ENCODE measurements around the gene PRPF18.

The PRPF18 gene

DNA sequence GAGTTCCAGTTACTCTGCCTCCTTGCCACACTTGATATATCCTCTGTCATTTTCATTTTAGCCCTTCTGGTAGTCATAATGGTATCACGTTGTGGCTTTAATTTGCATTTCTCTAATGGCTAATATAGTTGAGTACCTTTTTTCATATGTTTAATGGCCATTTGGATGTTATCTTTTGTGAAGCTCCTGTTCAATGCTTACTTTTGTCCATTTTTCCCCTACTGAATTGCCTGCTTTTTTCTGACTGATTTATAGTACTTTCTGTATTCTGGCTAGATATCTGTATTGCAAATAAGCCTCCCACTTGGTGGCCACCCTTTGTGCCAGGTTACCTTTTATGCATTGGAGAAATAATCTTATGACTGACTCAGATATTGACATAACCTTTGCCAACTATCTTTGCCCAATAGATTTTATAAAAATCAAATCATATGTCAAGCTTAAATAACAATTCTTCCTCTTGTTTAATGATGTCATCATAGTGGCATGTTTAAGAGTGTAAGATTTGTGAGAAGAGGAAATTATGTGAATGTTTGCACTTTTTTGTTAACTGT, 50.6 kb downstream of the PRPF18 start:
- CTCF ChIA-PET, result no interaction called here
- TF ChIP-seq FOXA1 (IDR thresholded peaks at IDR 0.05) (no peak), CTBP1 (IDR thresholded peaks at IDR 0.05; ENCODE audit: borderline replicate concordance) (no peak), ARNT (IDR thresholded peaks at IDR 0.05) (no peak), NFRKB (IDR thresholded peaks at IDR 0.05) (no peak), L3MBTL2 (conservative IDR thresholded peaks at IDR 0.05) (no peak), FOXK2 (IDR thresholded peaks at IDR 0.05) (no peak), ZNF384 (IDR thresholded peaks at IDR 0.05) (no peak), SP1 (IDR thresholded peaks at IDR 0.05) (no peak), FOXM1 (IDR thresholded peaks at IDR 0.05; ENCODE audit: borderline replicate concordance) (no peak), LEF1 (IDR thresholded peaks at IDR 0.05; ENCODE audit: borderline replicate concordance) (no peak), HDGF (IDR thresholded peaks at IDR 0.05; ENCODE audit: borderline replicate concordance) (no peak), PKNOX1 (IDR thresholded peaks at IDR 0.05) (no peak), TARDBP (IDR thresholded peaks at IDR 0.05) (no peak), SUZ12 (IDR thresholded peaks at IDR 0.05) (no peak), ELF4 (IDR thresholded peaks at IDR 0.05) (no peak), BHLHE40 (IDR thresholded peaks at IDR 0.05; ENCODE audit: borderline replicate concordance) (no peak)
- DNase-seq (ENCODE audit: extremely low spot score), result no peak
- POLR2A ChIA-PET, result no interaction called here

DNA sequence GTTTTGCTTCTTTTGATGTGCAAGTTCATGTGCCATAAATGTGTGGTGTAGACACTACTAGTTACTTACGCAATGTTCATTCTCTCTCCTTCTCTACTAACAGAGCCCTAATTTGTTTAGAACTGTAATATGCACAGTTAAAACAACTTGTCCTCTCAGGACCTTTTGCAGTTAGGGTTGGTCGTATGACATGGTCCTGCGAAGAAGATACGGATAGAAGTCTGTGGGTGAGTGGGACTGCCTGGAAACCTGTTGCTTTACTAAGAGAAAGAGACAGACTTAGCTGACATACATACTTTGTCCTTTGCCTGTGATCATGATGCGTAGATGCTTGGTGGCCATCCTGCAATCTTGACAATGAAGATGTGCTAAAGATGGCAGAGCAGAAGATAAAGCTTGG, 51.1 kb downstream of the PRPF18 start:
- POLR2A ChIA-PET, result no interaction called here
- no peak for DNase-seq (ENCODE audit: extremely low spot score)

DNA sequence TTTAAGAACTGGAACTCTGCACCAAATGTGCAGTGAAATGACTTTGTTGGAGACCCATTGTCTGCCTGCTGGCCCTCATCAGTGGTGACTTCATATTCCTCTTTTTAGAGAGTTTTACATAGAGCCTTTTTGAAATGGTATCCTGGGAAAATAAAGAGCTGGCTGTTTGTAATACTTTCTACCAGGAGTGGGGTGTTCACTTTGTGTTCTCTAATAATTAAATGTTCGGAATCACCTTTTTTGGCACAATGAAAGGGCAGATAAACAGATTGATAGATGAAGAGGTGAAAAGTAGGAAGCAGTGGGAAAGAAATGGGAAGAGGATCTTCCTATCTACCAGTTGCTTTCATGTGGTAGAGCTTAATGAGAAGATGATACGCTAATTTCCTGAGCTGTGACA, 55.5 kb downstream of the PRPF18 start:
- CTCF ChIA-PET, result no interaction called here
- TF ChIP-seq TARDBP (IDR thresholded peaks at IDR 0.05) (no peak), BHLHE40 (IDR thresholded peaks at IDR 0.05; ENCODE audit: borderline replicate concordance) (no peak), SUZ12 (IDR thresholded peaks at IDR 0.05) (no peak), PKNOX1 (IDR thresholded peaks at IDR 0.05) (no peak), SP1 (IDR thresholded peaks at IDR 0.05) (no peak), ZNF384 (IDR thresholded peaks at IDR 0.05) (no peak), HDGF (IDR thresholded peaks at IDR 0.05; ENCODE audit: borderline replicate concordance) (no peak), FOXK2 (IDR thresholded peaks at IDR 0.05) (no peak), FOXM1 (IDR thresholded peaks at IDR 0.05; ENCODE audit: borderline replicate concordance) (no peak), ELF4 (IDR thresholded peaks at IDR 0.05) (no peak), FOXA1 (IDR thresholded peaks at IDR 0.05) (no peak), LEF1 (IDR thresholded peaks at IDR 0.05; ENCODE audit: borderline replicate concordance) (no peak), ARNT (IDR thresholded peaks at IDR 0.05) (no peak), CTBP1 (IDR thresholded peaks at IDR 0.05; ENCODE audit: borderline replicate concordance) (no peak), L3MBTL2 (conservative IDR thresholded peaks at IDR 0.05) (no peak), NFRKB (IDR thresholded peaks at IDR 0.05) (no peak)
- POLR2A ChIA-PET, result no interaction called here
- no peak for DNase-seq (ENCODE audit: extremely low spot score)

More for the DNA sequence above, 51.1 kb downstream of the PRPF18 start:
- no peak for TF ChIP-seq PKNOX1 (IDR thresholded peaks at IDR 0.05)
- no peak for TF ChIP-seq ELF4 (IDR thresholded peaks at IDR 0.05)
- no peak for TF ChIP-seq FOXM1 (IDR thresholded peaks at IDR 0.05; ENCODE audit: borderline replicate concordance)
- no peak for TF ChIP-seq BHLHE40 (IDR thresholded peaks at IDR 0.05; ENCODE audit: borderline replicate concordance)
- TF ChIP-seq FOXA1 (IDR thresholded peaks at IDR 0.05), result no peak
- no peak for TF ChIP-seq HDGF (IDR thresholded peaks at IDR 0.05; ENCODE audit: borderline replicate concordance)
- TF ChIP-seq SP1 (IDR thresholded peaks at IDR 0.05), result no peak
- TF ChIP-seq FOXK2 (IDR thresholded peaks at IDR 0.05), result no peak
- no peak for TF ChIP-seq ZNF384 (IDR thresholded peaks at IDR 0.05)
- no peak for TF ChIP-seq L3MBTL2 (conservative IDR thresholded peaks at IDR 0.05)
- TF ChIP-seq ARNT (IDR thresholded peaks at IDR 0.05), result no peak
- no peak for TF ChIP-seq SUZ12 (IDR thresholded peaks at IDR 0.05)
- no peak for TF ChIP-seq CTBP1 (IDR thresholded peaks at IDR 0.05; ENCODE audit: borderline replicate concordance)
- no peak for TF ChIP-seq NFRKB (IDR thresholded peaks at IDR 0.05)
- TF ChIP-seq TARDBP (IDR thresholded peaks at IDR 0.05), result no peak
- TF ChIP-seq LEF1 (IDR thresholded peaks at IDR 0.05; ENCODE audit: borderline replicate concordance), result no peak
- CTCF ChIA-PET, result no interaction called here

GRCh38 chr10:13643016-13643415, 56.3 kb downstream of the PRPF18 start:
- CTCF ChIA-PET, result no interaction called here
- no peak for TF ChIP-seq SP1 (IDR thresholded peaks at IDR 0.05)
- TF ChIP-seq FOXA1 (IDR thresholded peaks at IDR 0.05), result no peak
- no peak for TF ChIP-seq HDGF (IDR thresholded peaks at IDR 0.05; ENCODE audit: borderline replicate concordance)
- no peak for TF ChIP-seq FOXM1 (IDR thresholded peaks at IDR 0.05; ENCODE audit: borderline replicate concordance)
- TF ChIP-seq NFRKB (IDR thresholded peaks at IDR 0.05), result no peak
- TF ChIP-seq CTBP1 (IDR thresholded peaks at IDR 0.05; ENCODE audit: borderline replicate concordance), result no peak
- no peak for TF ChIP-seq PKNOX1 (IDR thresholded peaks at IDR 0.05)
- no peak for TF ChIP-seq ZNF384 (IDR thresholded peaks at IDR 0.05)
- no peak for TF ChIP-seq SUZ12 (IDR thresholded peaks at IDR 0.05)
- no peak for TF ChIP-seq FOXK2 (IDR thresholded peaks at IDR 0.05)
- no peak for TF ChIP-seq BHLHE40 (IDR thresholded peaks at IDR 0.05; ENCODE audit: borderline replicate concordance)
- POLR2A ChIA-PET, result no interaction called here
- no peak for DNase-seq (ENCODE audit: extremely low spot score)

GRCh38 chr10:13644866-13645265, 58.1 kb downstream of the PRPF18 start:
- no peak for TF ChIP-seq FOXK2 (IDR thresholded peaks at IDR 0.05)
- TF ChIP-seq SUZ12 (IDR thresholded peaks at IDR 0.05), result no peak
- no peak for TF ChIP-seq ELF4 (IDR thresholded peaks at IDR 0.05)
- no peak for TF ChIP-seq PKNOX1 (IDR thresholded peaks at IDR 0.05)
- TF ChIP-seq FOXM1 (IDR thresholded peaks at IDR 0.05; ENCODE audit: borderline replicate concordance), result no peak
- no peak for TF ChIP-seq FOXA1 (IDR thresholded peaks at IDR 0.05)
- no peak for TF ChIP-seq SP1 (IDR thresholded peaks at IDR 0.05)
- no peak for TF ChIP-seq CTBP1 (IDR thresholded peaks at IDR 0.05; ENCODE audit: borderline replicate concordance)
- TF ChIP-seq ARNT (IDR thresholded peaks at IDR 0.05), result no peak
- TF ChIP-seq LEF1 (IDR thresholded peaks at IDR 0.05; ENCODE audit: borderline replicate concordance), result no peak
- no peak for TF ChIP-seq BHLHE40 (IDR thresholded peaks at IDR 0.05; ENCODE audit: borderline replicate concordance)
- TF ChIP-seq ZNF384 (IDR thresholded peaks at IDR 0.05), result no peak
- TF ChIP-seq TARDBP (IDR thresholded peaks at IDR 0.05), result no peak
- TF ChIP-seq HDGF (IDR thresholded peaks at IDR 0.05; ENCODE audit: borderline replicate concordance), result no peak
- TF ChIP-seq L3MBTL2 (conservative IDR thresholded peaks at IDR 0.05), result no peak
- TF ChIP-seq NFRKB (IDR thresholded peaks at IDR 0.05), result no peak
- POLR2A ChIA-PET, result no interaction called here
- DNase-seq (ENCODE audit: extremely low spot score), result no peak
- CTCF ChIA-PET, result no interaction called here
